Measurements from ENCODE around the gene CAPNS2. TPM values are rescaled to one million over a fixed set of nuclear protein-coding genes. Genes with fewer than 3 reads are reported as not detected.

Gene CAPNS2
- total RNA-seq, 1 experiment from 2014 or later: 1.8 TPM

- Histone ChIP-seq H2AFZ (no peak overlapping the region), H3K27me3 (ENCODE audit: insufficient read depth, low read depth) (no peaks in the 10 kb centered on the region), H3K36me3 (ENCODE audit: low read depth) (no peaks in the 10 kb centered on the region), H3K4me3 (no peak overlapping the region), H3K4me1 (replicated peaks; ENCODE audit: insufficient read depth) (no peaks in the 10 kb centered on the region), H3K79me2 (ENCODE audit: low read depth) (no peaks in the 10 kb centered on the region), H3K9me3 (ENCODE audit: insufficient read depth, low read depth) (no peaks in the 10 kb centered on the region), H4K20me1 (ENCODE audit: insufficient read depth) (no peaks in the 10 kb centered on the region), H3K4me2 (no peak overlapping the region), H3K9me2 (ENCODE audit: insufficient read depth) (no peaks in the 10 kb centered on the region), H3F3A (ENCODE audit: insufficient read depth, low read depth) (no peaks in the 10 kb centered on the region), H3K27ac (no peak overlapping the region)
- CTCF ChIA-PET: no interaction called here
- intact Hi-C loops (cut with micrococcal nuclease; ENCODE audit: unreplicated experiment): no loop called here
- no peak for TF ChIP-seq EZH2 (IDR thresholded peaks at IDR 0.05; ENCODE audit: low read depth)
- no peak for TF ChIP-seq CTCF (conservative IDR thresholded peaks at IDR 0.05)
- DNase-seq: no peak
- BruUV-seq (replicated peaks): no TSS peak
- POLR2A ChIA-PET (ENCODE audit: unreplicated experiment): no interaction called here
Measured at GRCh38 chr16:55588799-55589198, 22.3 kb downstream of the CAPNS2 start.

GRCh38 chr16:55592306-55592705 is 25.8 kb downstream of the CAPNS2 start:
- intact Hi-C loops (cut with micrococcal nuclease; ENCODE audit: unreplicated experiment): no loop called here
- Histone ChIP-seq H3F3A (ENCODE audit: insufficient read depth, low read depth) (no peaks in the 10 kb centered on the region), H2AFZ (no peak overlapping the region), H3K4me3 (no peak overlapping the region), H3K27ac (no peak overlapping the region), H3K4me1 (replicated peaks; ENCODE audit: insufficient read depth) (no peaks in the 10 kb centered on the region), H3K9me3 (ENCODE audit: insufficient read depth, low read depth) (no peaks in the 10 kb centered on the region), H3K9me2 (ENCODE audit: insufficient read depth) (no peaks in the 10 kb centered on the region), H3K36me3 (ENCODE audit: low read depth) (no peaks in the 10 kb centered on the region), H3K27me3 (ENCODE audit: insufficient read depth, low read depth) (no peaks in the 10 kb centered on the region), H4K20me1 (ENCODE audit: insufficient read depth) (no peaks in the 10 kb centered on the region), H3K79me2 (ENCODE audit: low read depth) (no peaks in the 10 kb centered on the region), H3K4me2 (no peak overlapping the region)
- no TSS peak for BruUV-seq (replicated peaks)
- TF ChIP-seq CTCF (conservative IDR thresholded peaks at IDR 0.05) (no peak), EZH2 (IDR thresholded peaks at IDR 0.05; ENCODE audit: low read depth) (no peak)
- DNase-seq: no peak
- POLR2A ChIA-PET (ENCODE audit: unreplicated experiment): no interaction called here
- CTCF ChIA-PET: no interaction called here

GRCh38 chr16:55597928-55598327 is 31.4 kb downstream of the CAPNS2 start:
- POLR2A ChIA-PET (ENCODE audit: unreplicated experiment): no interaction called here
- no peak for DNase-seq
- no peak overlapping the region for H3K27ac ChIP-seq
- H3K79me2 ChIP-seq (ENCODE audit: low read depth): no peaks in the 10 kb centered on the region
- no peaks in the 10 kb centered on the region for H3K9me2 ChIP-seq (ENCODE audit: insufficient read depth)
- no peak overlapping the region for H2AFZ ChIP-seq
- no peaks in the 10 kb centered on the region for H3F3A ChIP-seq (ENCODE audit: insufficient read depth, low read depth)
- no TSS peak for BruUV-seq (replicated peaks)
- H3K4me1 ChIP-seq (replicated peaks; ENCODE audit: insufficient read depth): no peaks in the 10 kb centered on the region
- no peaks in the 10 kb centered on the region for H4K20me1 ChIP-seq (ENCODE audit: insufficient read depth)
- no peaks in the 10 kb centered on the region for H3K9me3 ChIP-seq (ENCODE audit: insufficient read depth, low read depth)
- no peak overlapping the region for H3K4me2 ChIP-seq
- CTCF ChIA-PET: no interaction called here
- no peaks in the 10 kb centered on the region for H3K27me3 ChIP-seq (ENCODE audit: insufficient read depth, low read depth)
- no peak overlapping the region for H3K4me3 ChIP-seq
- intact Hi-C loops (cut with micrococcal nuclease; ENCODE audit: unreplicated experiment): no loop called here
- no peaks in the 10 kb centered on the region for H3K36me3 ChIP-seq (ENCODE audit: low read depth)
- TF ChIP-seq CTCF (conservative IDR thresholded peaks at IDR 0.05): no peak
- TF ChIP-seq EZH2 (IDR thresholded peaks at IDR 0.05; ENCODE audit: low read depth): no peak

Measured in PC-9 (cell line).